IMR-90 (cell line): ENCODE data around the gene CMTR1. TPM values are rescaled to one million over a fixed set of nuclear protein-coding genes. Genes with fewer than 3 reads are reported as not detected.
A peak's percentile ranks its signal among the peaks of the same experiment; 100 is the strongest.

Experiments
- ATAC-seq: fragments of 200-7000 bp; cut with Tn5 transposase; 2 replicates; pipeline ENCODE4 v1.9.1; 2020; ENCODE audit warnings: low read depth, mild to moderate bottlenecking, moderate library complexity
- BruUV-seq: library from RNA; stranded (reverse); fragments of 400-500 nt; replicated peaks from 2 replicates; lab custom pipeline; 2021; lab: Mats Ljungman, UMichigan
- CTCF ChIA-PET: fragments of 300-600 bp; formaldehyde crosslinking; extraction: SDS; loops from one replicate; lab custom pipeline; 2021; ENCODE audit warnings: antibody characterized with exemption; lab: Yijun Ruan, JAX
- POLR2A ChIA-PET: fragments of 300-600 bp; sonication (Branson Sonifier 250); formaldehyde crosslinking; loops from one replicate; lab custom pipeline; 2022; ENCODE audit warnings: antibody characterized with exemption; ENCODE audit not compliant: unreplicated experiment; lab: Charles Lee
- DNase-seq: peaks from one replicate; pipeline ENCODE4 v3.0.0; 2013
- H2AFZ ChIP-seq: replicated peaks from 2 replicates; pipeline ENCODE3; 2013; ENCODE audit warnings: low read length, mild to moderate bottlenecking; ENCODE audit not compliant: poor library complexity
- H2AK5ac ChIP-seq: 2 replicates; pipeline ENCODE4 v1.6.1; 2013; ENCODE audit warnings: low read depth, low read length, inconsistent platforms
- H2AK9ac ChIP-seq: replicated peaks from 2 replicates; pipeline ENCODE3; 2013; ENCODE audit warnings: mild to moderate bottlenecking, low read depth, low read length, moderate library complexity; ENCODE audit not compliant: poor library complexity
- H2BK120ac ChIP-seq: 2 replicates; pipeline ENCODE4 v1.6.1; 2013; ENCODE audit warnings: low read depth, low read length, inconsistent platforms
- H2BK15ac ChIP-seq: 3 replicates; pipeline ENCODE4 v1.6.1; 2013; ENCODE audit warnings: low read depth, low read length, inconsistent platforms
- H2BK20ac ChIP-seq: 2 replicates; pipeline ENCODE4 v1.6.1; 2013; ENCODE audit warnings: low read depth, mild to moderate bottlenecking, inconsistent platforms, low read length, moderate library complexity
- H2BK5ac ChIP-seq: 2 replicates; pipeline ENCODE4 v1.6.1; 2013; ENCODE audit warnings: mild to moderate bottlenecking, low read depth, low read length, inconsistent platforms; ENCODE audit not compliant: poor library complexity, severe bottlenecking
- H3K14ac ChIP-seq: replicated peaks from 2 replicates; pipeline ENCODE4 v1.6.1; 2013; ENCODE audit warnings: low read depth, low read length, inconsistent platforms
- H3K18ac ChIP-seq: 2 replicates; pipeline ENCODE4 v1.6.1; 2013; ENCODE audit warnings: low read depth, low read length, control low read depth
- H3K23ac ChIP-seq: 2 replicates; pipeline ENCODE4 v1.6.1; 2013; ENCODE audit warnings: low read depth, low read length, inconsistent platforms
- H3K27ac ChIP-seq: 2 replicates; pipeline ENCODE4 v1.5.1; 2013; ENCODE audit warnings: mild to moderate bottlenecking, control low read depth, low read length; ENCODE audit not compliant: insufficient read depth
- H3K27me3 ChIP-seq: 2 replicates; pipeline ENCODE4 v1.6.1; 2013; ENCODE audit warnings: low read length; ENCODE audit not compliant: control insufficient read depth, insufficient read depth
- H3K36me3 ChIP-seq: 2 replicates; pipeline ENCODE4 v1.6.1; 2013; ENCODE audit warnings: low read length, mixed read lengths; ENCODE audit not compliant: control insufficient read depth, insufficient read depth
- H3K4ac ChIP-seq: 2 replicates; pipeline ENCODE4 v1.6.1; 2013; ENCODE audit warnings: low read depth, low read length, inconsistent platforms
- H3K4me1 ChIP-seq: 2 replicates; pipeline ENCODE4 v1.6.1; 2013; ENCODE audit warnings: low read length, mixed read lengths; ENCODE audit not compliant: control insufficient read depth, insufficient read depth
- H3K4me2 ChIP-seq: 2 replicates; pipeline ENCODE4 v1.6.1; 2013; ENCODE audit warnings: low read depth, mild to moderate bottlenecking, control low read depth, low read length, moderate library complexity
- H3K4me3 ChIP-seq: 2 replicates; pipeline ENCODE4 v1.5.1; 2013; ENCODE audit warnings: low read depth, mild to moderate bottlenecking, control low read depth, low read length, moderate library complexity; ENCODE audit not compliant: insufficient read depth
- H3K56ac ChIP-seq: 2 replicates; pipeline ENCODE4 v1.6.1; 2013; ENCODE audit warnings: low read length, inconsistent platforms; ENCODE audit not compliant: insufficient read depth; ENCODE audit errors: extremely low read depth
- H3K79me1 ChIP-seq, 2 experiments: 2 replicates each; pipeline ENCODE4 v1.6.1; 2013; ENCODE audit warnings: low read length in 2 of 2, inconsistent platforms in 1 of 2, low read depth in 1 of 2
- H3K9ac ChIP-seq: 2 replicates; pipeline ENCODE4 v1.6.1; 2013; ENCODE audit warnings: low read depth, low read length, control low read depth
- H3K9me1 ChIP-seq: 2 replicates; pipeline ENCODE4 v1.6.1; 2013; ENCODE audit warnings: low read length, inconsistent platforms; ENCODE audit not compliant: insufficient read depth
- H3K9me3 ChIP-seq: 2 replicates; pipeline ENCODE4 v1.6.1; 2013; ENCODE audit warnings: low read length; ENCODE audit not compliant: control insufficient read depth, insufficient read depth
- H4K20me1 ChIP-seq: 2 replicates; pipeline ENCODE4 v1.6.1; 2013; ENCODE audit warnings: low read length, inconsistent platforms; ENCODE audit not compliant: insufficient read depth
- H4K5ac ChIP-seq: 2 replicates; pipeline ENCODE4 v1.6.1; 2013; ENCODE audit warnings: mild to moderate bottlenecking, low read depth, low read length, control low read depth
- H4K8ac ChIP-seq, 2 experiments: 2 replicates each; pipeline ENCODE4 v1.6.1; 2013; ENCODE audit warnings: low read depth in 2 of 2, low read length in 2 of 2, control low read depth in 1 of 2, inconsistent platforms in 1 of 2
- H4K91ac ChIP-seq: 2 replicates; pipeline ENCODE4 v1.6.1; 2013; ENCODE audit warnings: low read depth, low read length, inconsistent platforms; ENCODE audit not compliant: insufficient read depth
- RAD21 ChIP-seq: IDR thresholded peaks from 2 replicates; pipeline ENCODE4 v1.6.1; 2012; ENCODE audit warnings: low read length, improper control_type of control experiment
- WGBS, 2 experiments: methylation state at CpG; one replicate each; pipeline versions ENCODE4 v1.1.5 to v1.1.7; 2013; ENCODE audit warnings: missing lambda C conversion rate in 2 of 2; ENCODE audit not compliant: insufficient read length in 1 of 2; ENCODE audit errors: extremely low coverage in 2 of 2; 5-methylcytosine and 5-hydroxymethylcytosine counted together
- dilution Hi-C: fragments of 300-500 bp; cut with HindIII; formaldehyde crosslinking; loops from one replicate; pipeline ENCODE4 v1.14.3; 2018; ENCODE audit warnings: low sequenced_read_pairs; ENCODE audit not compliant: unreplicated experiment
- in situ Hi-C: fragments of 300-500 bp; cut with MboI; formaldehyde crosslinking; loops from 3 replicates; pipeline ENCODE4 v1.14.3; 2019; ENCODE audit warnings: low sequenced_read_pairs, inconsistent platforms, mixed read lengths
- intact Hi-C: fragments of 100-400 bp; cut with micrococcal nuclease; formaldehyde crosslinking; loops from 2 replicates; pipeline ENCODE4 v1.10.0; 2022
- polyA plus RNA-seq, 3 experiments: library from polyadenylated mRNA; depleted of rRNA; stranded (reverse); fragments of >200 nt; gene quantifications; 2 replicates each; pipeline ENCODE4 v1.2.3, GENCODE V29; 2012; ENCODE audit warnings: low replicate concordance in 1 of 3
- total RNA-seq: library from RNA; depleted of rRNA; stranded (reverse); fragments of >200 nt; gene quantifications from 2 replicates; pipeline ENCODE4 v1.2.3, GENCODE V29; 2012
- TF ChIP-seq, protein P1 (sequence below): conservative IDR thresholded peaks from 2 replicates; pipeline ENCODE4 v1.5.1; 2012; ENCODE audit warnings: mild to moderate bottlenecking, low read depth, low read length, improper control_type of control experiment
- TF ChIP-seq, protein P2 (sequence below): fragments of 150-350 bp; IDR thresholded peaks from 2 replicates; pipeline ENCODE4 v1.6.1; 2017; ENCODE audit warnings: mild to moderate bottlenecking, antibody characterized with exemption, low read length, low read depth

Gene CMTR1
- total and polyA plus RNA-seq, 2 of the 4 experiments (the other 2 are of a cell fraction), result 22.6 to 30.1 TPM

DNA sequence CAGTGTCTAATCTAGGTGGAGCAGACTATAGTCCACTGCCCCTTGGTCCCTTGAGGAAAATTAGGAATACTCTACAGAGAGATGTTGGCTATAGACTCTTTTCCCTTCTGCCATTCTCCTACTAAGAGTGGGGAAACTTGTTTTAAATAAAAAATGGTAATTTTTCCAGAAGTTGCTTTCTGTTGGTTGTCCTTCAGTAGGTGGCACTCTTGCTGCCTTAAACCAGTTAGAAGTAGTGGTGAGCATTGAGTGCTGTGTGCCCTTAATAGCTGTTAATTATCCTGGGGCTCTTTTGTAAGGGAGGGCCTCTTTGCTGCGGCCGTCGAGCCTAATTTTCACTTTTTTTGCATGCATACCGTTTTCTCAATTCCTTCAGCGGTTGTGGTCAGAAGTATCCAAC is 2.8 kb downstream of the CMTR1 start:
- no peak overlapping the region for H3K4ac ChIP-seq
- H3K9ac ChIP-seq, result no peak overlapping the region
- no peak overlapping the region for H4K91ac ChIP-seq
- H3K27ac ChIP-seq, result no peak overlapping the region
- no peak overlapping the region for H2AK9ac ChIP-seq
- H3K56ac ChIP-seq, result no peak overlapping the region
- 92% methylated on average over 5 of the region's 5 CpGs; no CpG with 5 or more reads in 1 of the 2 experiments for WGBS, 2 experiments
- no peak overlapping the region for H3K23ac ChIP-seq
- H3K4me2 ChIP-seq, result no peak overlapping the region
- no peak overlapping the region for H2BK5ac ChIP-seq
- H2BK20ac ChIP-seq, result no peak overlapping the region
- in situ Hi-C loops, result no loop called here
- H3K18ac ChIP-seq, result no peak overlapping the region
- no peak overlapping the region for H3K4me3 ChIP-seq
- no peak for DNase-seq
- TF ChIP-seq, protein P1, sequence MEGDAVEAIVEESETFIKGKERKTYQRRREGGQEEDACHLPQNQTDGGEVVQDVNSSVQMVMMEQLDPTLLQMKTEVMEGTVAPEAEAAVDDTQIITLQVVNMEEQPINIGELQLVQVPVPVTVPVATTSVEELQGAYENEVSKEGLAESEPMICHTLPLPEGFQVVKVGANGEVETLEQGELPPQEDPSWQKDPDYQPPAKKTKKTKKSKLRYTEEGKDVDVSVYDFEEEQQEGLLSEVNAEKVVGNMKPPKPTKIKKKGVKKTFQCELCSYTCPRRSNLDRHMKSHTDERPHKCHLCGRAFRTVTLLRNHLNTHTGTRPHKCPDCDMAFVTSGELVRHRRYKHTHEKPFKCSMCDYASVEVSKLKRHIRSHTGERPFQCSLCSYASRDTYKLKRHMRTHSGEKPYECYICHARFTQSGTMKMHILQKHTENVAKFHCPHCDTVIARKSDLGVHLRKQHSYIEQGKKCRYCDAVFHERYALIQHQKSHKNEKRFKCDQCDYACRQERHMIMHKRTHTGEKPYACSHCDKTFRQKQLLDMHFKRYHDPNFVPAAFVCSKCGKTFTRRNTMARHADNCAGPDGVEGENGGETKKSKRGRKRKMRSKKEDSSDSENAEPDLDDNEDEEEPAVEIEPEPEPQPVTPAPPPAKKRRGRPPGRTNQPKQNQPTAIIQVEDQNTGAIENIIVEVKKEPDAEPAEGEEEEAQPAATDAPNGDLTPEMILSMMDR, result 0 out of 2 replicates have a peak, but pooled peaks have one; percentile 11
- TF ChIP-seq, protein P2, sequence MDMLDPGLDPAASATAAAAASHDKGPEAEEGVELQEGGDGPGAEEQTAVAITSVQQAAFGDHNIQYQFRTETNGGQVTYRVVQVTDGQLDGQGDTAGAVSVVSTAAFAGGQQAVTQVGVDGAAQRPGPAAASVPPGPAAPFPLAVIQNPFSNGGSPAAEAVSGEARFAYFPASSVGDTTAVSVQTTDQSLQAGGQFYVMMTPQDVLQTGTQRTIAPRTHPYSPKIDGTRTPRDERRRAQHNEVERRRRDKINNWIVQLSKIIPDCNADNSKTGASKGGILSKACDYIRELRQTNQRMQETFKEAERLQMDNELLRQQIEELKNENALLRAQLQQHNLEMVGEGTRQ, result no peak
- no peak for TF ChIP-seq RAD21
- ChIA-PET CTCF (interaction anchor here (0.9 kb wide), 1 partner anchor 136 kb away, joined by 3 read pairs; no protein-coding TSS in a partner anchor), POLR2A (no interaction called here)
- H2AFZ ChIP-seq, result no peak overlapping the region
- peaks cover 48 to 56% of the 10 kb centered on the region in 2 experiments for H3K79me1 ChIP-seq
- BruUV-seq, result no TSS peak
- H2AK5ac ChIP-seq, result no peak overlapping the region
- no peaks in the 10 kb centered on the region for H3K27me3 ChIP-seq
- dilution Hi-C loops, result no loop called here
- H3K36me3 ChIP-seq, result peaks cover 11% of the 10 kb centered on the region
- H3K9me1 ChIP-seq, result peaks cover 3% of the 10 kb centered on the region
- H4K8ac ChIP-seq, result no peak overlapping the region
- H3K4me1 ChIP-seq, result peaks cover 2% of the 10 kb centered on the region; the same call in 1 of the 2 replicates
- intact Hi-C loops, result no loop called here
- no peak overlapping the region for H4K5ac ChIP-seq
- peaks cover 4% of the 10 kb centered on the region; the same call in 1 of the 2 replicates for H4K20me1 ChIP-seq
- no peak overlapping the region for H2BK15ac ChIP-seq
- no peak for ATAC-seq
- no peaks in the 10 kb centered on the region for H3K9me3 ChIP-seq
- no peak overlapping the region for H2BK120ac ChIP-seq
- no peak overlapping the region for H3K14ac ChIP-seq
